Putamen (tissue), 1 donor: ENCODE results near the gene CHRM1.

Experiments
- DNase-seq: peaks from one replicate; pipeline ENCODE4 v3.0.0-alpha.2; 2016; ENCODE audit warnings: low spot score

The CHRM1 gene

GRCh38 chr11:62905296-62905695 lies 15.9 kb downstream of the CHRM1 start:
- no peak for DNase-seq

GRCh38 chr11:62902932-62903331 lies 18.2 kb downstream of the CHRM1 start:
- DNase-seq, result no peak

- DNase-seq, result no peak
These were observed 23.1 kb downstream of the CHRM1 start for GRCh38 chr11:62898027-62898426.

GRCh38 chr11:62897311-62897710 lies 23.9 kb downstream of the CHRM1 start:
- DNase-seq, result no peak

- no peak for DNase-seq
These were observed 25.1 kb downstream of the CHRM1 start for GRCh38 chr11:62896049-62896448.

GRCh38 chr11:62895501-62895900 lies 25.7 kb downstream of the CHRM1 start:
- DNase-seq, result no peak

GRCh38 chr11:62892077-62892922 lies 28.9 kb downstream of the CHRM1 start:
- DNase-seq, result no peak

GRCh38 chr11:62889484-62890437 lies 31.4 kb downstream of the CHRM1 start:
- no peak for DNase-seq

- no peak for DNase-seq
These were observed 32.1 kb downstream of the CHRM1 start for GRCh38 chr11:62889126-62889483.

GRCh38 chr11:62888406-62888805 lies 32.8 kb downstream of the CHRM1 start:
- DNase-seq, result no peak

- DNase-seq, result no peak
These were observed 35.9 kb downstream of the CHRM1 start for GRCh38 chr11:62885137-62885750.

GRCh38 chr11:62883673-62884072 lies 37.5 kb downstream of the CHRM1 start:
- DNase-seq, result no peak

GRCh38 chr11:62882788-62883501 lies 38.2 kb downstream of the CHRM1 start:
- no peak for DNase-seq

GRCh38 chr11:62882431-62882749 lies 38.8 kb downstream of the CHRM1 start:
- no peak for DNase-seq

GRCh38 chr11:62881579-62882430 lies 39.4 kb downstream of the CHRM1 start:
- peak; percentile 89 for DNase-seq

- peak; percentile 85 for DNase-seq
These were observed 40.2 kb downstream of the CHRM1 start, which contains the start of gene SLC3A2 for GRCh38 chr11:62880803-62881578. SLC3A2 (plus strand) TSS chr11:62880896; CDS start chr11:62881024, 128 bp downstream.

- no peak for DNase-seq
These were observed 40.8 kb downstream of the CHRM1 start for GRCh38 chr11:62880231-62880802.

- DNase-seq, result peak; percentile 53
These were observed 41.8 kb downstream of the CHRM1 start for GRCh38 chr11:62879235-62879978.

GRCh38 chr11:62876712-62877111 lies 44.5 kb downstream of the CHRM1 start:
- no peak for DNase-seq
